Tibial nerve (tissue), 4 donors: ENCODE data around the gene OGFRL1. TPM values are rescaled to one million over a fixed set of nuclear protein-coding genes. Genes with fewer than 3 reads are reported as not detected.

Source experiments
- DNase-seq, 2 donors: peaks; one replicate each; pipeline ENCODE4 v3.0.0-alpha.2; 2019; ENCODE audit warnings: low spot score in 2 of 2
- H3K27ac ChIP-seq, 4 donors: fragments of 200-600 bp; sonication (generic) in 3 of 4; one replicate each; pipeline ENCODE4 v1.5.1; 2017 to 2019; ENCODE audit warnings: mild to moderate bottlenecking in 1 of 4
- H3K27me3 ChIP-seq, 2 donors: fragments of 200-600 bp; sonication (generic) in 1 of 2; one replicate each; pipeline versions ENCODE4 v1.5.1 to v1.6.0; 2017 to 2019
- H3K36me3 ChIP-seq, 3 donors: fragments of 200-600 bp; sonication (generic); one replicate each; pipeline ENCODE4 v1.5.1; 2018 to 2019
- H3K4me1 ChIP-seq, 4 donors: fragments of 200-600 bp; sonication (generic) in 3 of 4; one replicate each; pipeline ENCODE4 v1.5.1; 2017 to 2019
- H3K4me3 ChIP-seq, 4 donors: fragments of 200-600 bp; sonication (generic) in 3 of 4; one replicate each; pipeline ENCODE4 v1.5.1; 2017 to 2019; ENCODE audit warnings: mild to moderate bottlenecking in 1 of 4, moderate library complexity in 1 of 4
- H3K9me3 ChIP-seq, 4 donors: fragments of 200-600 bp; sonication (generic) in 3 of 4; one replicate each; pipeline ENCODE4 v1.5.1; 2017 to 2019
- EP300 ChIP-seq, 2 donors: sonication (generic); formaldehyde crosslinking; IDR thresholded peaks; one replicate each; pipeline ENCODE4 v1.6.1; 2017; ENCODE audit warnings: antibody characterized with exemption in 2 of 2, mild to moderate bottlenecking in 1 of 2
- POLR2A ChIP-seq, 2 donors: fragments of 450-650 bp; IDR thresholded peaks; one replicate each; pipeline ENCODE4 v1.6.1; 2017; ENCODE audit warnings: antibody characterized with exemption in 2 of 2, mild to moderate bottlenecking in 2 of 2, moderate library complexity in 2 of 2
- WGBS, 2 donors: methylation state at CpG; one replicate each; pipeline ENCODE4 v1.1.5; 2018; 5-methylcytosine and 5-hydroxymethylcytosine counted together
- total RNA-seq, 4 donors: library from RNA; depleted of rRNA; stranded (reverse); fragments of >200 nt; gene quantifications; one replicate each; pipeline ENCODE4 v1.1.0, GENCODE V29; 2016
- TF ChIP-seq, protein P1 (sequence below), 5 experiments: fragments of 200-600 bp in 3 of 5; fragments of 450-650 bp in 2 of 5; sonication (generic) in 3 of 5; IDR thresholded peaks; one replicate each; pipeline ENCODE4 v1.5.1; 2016 to 2019; ENCODE audit warnings: antibody characterized with exemption in 5 of 5, mild to moderate bottlenecking in 3 of 5, moderate library complexity in 2 of 5

The OGFRL1 gene
- total RNA-seq, 4 donors from 2014 or later, result 76.5 to 130 (median 92.2) TPM

- H3K4me3 ChIP-seq, result no peak overlapping the region
- H3K9me3 ChIP-seq, result no peaks in the 10 kb centered on the region
- H3K27ac ChIP-seq, result peak overlapping the region in 1 of 4 donors; percentile 45
- H3K4me1 ChIP-seq, result peaks cover 0 to 30% (median 6%) of the 10 kb centered on the region in 4 donors
- no peak for DNase-seq
- H3K27me3 ChIP-seq, result no peaks in the 10 kb centered on the region
- TF ChIP-seq POLR2A (IDR thresholded peaks at IDR 0.05), result no peak
- TF ChIP-seq, protein P1, sequence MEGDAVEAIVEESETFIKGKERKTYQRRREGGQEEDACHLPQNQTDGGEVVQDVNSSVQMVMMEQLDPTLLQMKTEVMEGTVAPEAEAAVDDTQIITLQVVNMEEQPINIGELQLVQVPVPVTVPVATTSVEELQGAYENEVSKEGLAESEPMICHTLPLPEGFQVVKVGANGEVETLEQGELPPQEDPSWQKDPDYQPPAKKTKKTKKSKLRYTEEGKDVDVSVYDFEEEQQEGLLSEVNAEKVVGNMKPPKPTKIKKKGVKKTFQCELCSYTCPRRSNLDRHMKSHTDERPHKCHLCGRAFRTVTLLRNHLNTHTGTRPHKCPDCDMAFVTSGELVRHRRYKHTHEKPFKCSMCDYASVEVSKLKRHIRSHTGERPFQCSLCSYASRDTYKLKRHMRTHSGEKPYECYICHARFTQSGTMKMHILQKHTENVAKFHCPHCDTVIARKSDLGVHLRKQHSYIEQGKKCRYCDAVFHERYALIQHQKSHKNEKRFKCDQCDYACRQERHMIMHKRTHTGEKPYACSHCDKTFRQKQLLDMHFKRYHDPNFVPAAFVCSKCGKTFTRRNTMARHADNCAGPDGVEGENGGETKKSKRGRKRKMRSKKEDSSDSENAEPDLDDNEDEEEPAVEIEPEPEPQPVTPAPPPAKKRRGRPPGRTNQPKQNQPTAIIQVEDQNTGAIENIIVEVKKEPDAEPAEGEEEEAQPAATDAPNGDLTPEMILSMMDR (IDR thresholded peaks at IDR 0.05), result no peak
- TF ChIP-seq EP300 (IDR thresholded peaks at IDR 0.05), result peak in 1 of 2 donors; percentile 7
- H3K36me3 ChIP-seq, result no peaks in the 10 kb centered on the region
These were observed 3.8 kb upstream of the OGFRL1 start for GRCh38 chr6:71284785-71285184.

GRCh38 chr6:71287038-71287437, 1.6 kb upstream of the OGFRL1 start:
- H3K27ac ChIP-seq, result peak overlapping the region in 3 of 4 donors; percentile 95 to 99 (median 95)
- no peaks in the 10 kb centered on the region for H3K27me3 ChIP-seq
- TF ChIP-seq POLR2A (IDR thresholded peaks at IDR 0.05) (no peak), EP300 (IDR thresholded peaks at IDR 0.05) (peak in 1 of 2 donors; percentile 48)
- TF ChIP-seq, protein P1 (IDR thresholded peaks at IDR 0.05), result no peak
- H3K36me3 ChIP-seq, result no peaks in the 10 kb centered on the region
- WGBS, 2 donors, result 75 to 85% methylated on average over 7 of the region's 7 CpGs
- H3K4me1 ChIP-seq, result peaks cover 0 to 52% (median 15%) of the 10 kb centered on the region in 4 donors
- DNase-seq, result peak; percentile 15 to 58
- H3K4me3 ChIP-seq, result peak overlapping the region in 1 of 4 donors; percentile 85
- H3K9me3 ChIP-seq, result no peaks in the 10 kb centered on the region

DNA sequence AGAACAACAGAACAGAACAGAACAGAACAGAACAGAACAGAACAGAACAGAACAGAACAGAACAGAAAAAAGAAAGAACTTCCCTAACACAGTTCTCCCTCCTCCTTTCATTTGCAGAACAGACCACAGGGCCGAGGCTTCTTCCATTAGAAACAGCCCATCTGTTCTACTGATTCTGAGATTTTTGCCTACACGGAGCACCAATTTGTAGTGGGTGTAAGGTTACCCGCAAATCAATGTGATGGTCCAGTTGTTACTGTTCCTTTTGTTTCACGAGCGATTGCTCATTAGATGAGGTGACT, 734 bp upstream of the OGFRL1 start:
- DNase-seq, result no peak
- Histone ChIP-seq H3K4me3 (peak overlapping the region; percentile 68 to 95 (median 80)), H3K36me3 (no peaks in the 10 kb centered on the region), H3K4me1 (peaks cover 0 to 56% (median 15%) of the 10 kb centered on the region in 4 donors), H3K27ac (peak overlapping the region; percentile 89 to 99 (median 95)), H3K27me3 (no peaks in the 10 kb centered on the region), H3K9me3 (no peaks in the 10 kb centered on the region)
- no peak for TF ChIP-seq EP300 (IDR thresholded peaks at IDR 0.05)
- TF ChIP-seq, protein P1 (IDR thresholded peaks at IDR 0.05), result no peak
- TF ChIP-seq POLR2A (IDR thresholded peaks at IDR 0.05), result no peak
- 9 to 11% methylated on average over 5 of the region's 5 CpGs for WGBS, 2 donors

- H3K4me1 ChIP-seq, result peaks cover 0 to 67% (median 15%) of the 10 kb centered on the region in 4 donors
- DNase-seq, result peak in 1 of 2 donors; percentile 15
- H3K4me3 ChIP-seq, result peak overlapping the region; percentile 50 to 85 (median 72)
- H3K36me3 ChIP-seq, result peaks cover 0 to 5% (median 0%) of the 10 kb centered on the region in 3 donors
- H3K27ac ChIP-seq, result peak overlapping the region; percentile 89 to 99 (median 95)
- WGBS, 2 donors, result 4 to 16% methylated on average over 11 to 41 of the region's 57 CpGs
- no peaks in the 10 kb centered on the region for H3K9me3 ChIP-seq
- no peaks in the 10 kb centered on the region for H3K27me3 ChIP-seq
- TF ChIP-seq POLR2A (IDR thresholded peaks at IDR 0.05), result no peak
- peak in 1 of 2 donors; percentile 4 for TF ChIP-seq EP300 (IDR thresholded peaks at IDR 0.05)
These were observed 609 bp downstream of the OGFRL1 start for GRCh38 chr6:71289039-71289801.

DNA sequence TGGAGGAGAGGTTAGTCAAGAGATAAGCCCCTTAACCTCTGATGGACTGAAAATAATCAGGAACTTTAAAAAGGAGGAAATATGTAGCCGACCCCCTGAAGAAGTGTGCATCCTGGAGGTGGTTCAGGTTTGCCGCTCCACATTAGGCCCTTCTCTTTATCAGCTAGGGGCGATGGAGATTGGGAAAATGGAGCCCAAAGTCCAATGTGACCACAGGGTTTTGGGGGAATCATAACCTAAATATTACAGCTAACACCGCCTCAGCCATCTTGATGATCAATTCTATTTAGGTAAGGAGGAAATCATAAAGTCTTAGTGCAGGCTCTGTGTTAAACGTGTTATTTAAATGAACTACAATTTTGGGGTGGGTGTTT, 1.2 kb downstream of the OGFRL1 start:
- Histone ChIP-seq H3K27ac (peak overlapping the region; percentile 89 to 99 (median 95)), H3K4me3 (peak overlapping the region; percentile 50 to 85 (median 72)), H3K27me3 (no peaks in the 10 kb centered on the region), H3K36me3 (peaks cover 0 to 6% (median 0%) of the 10 kb centered on the region in 3 donors), H3K4me1 (peaks cover 0 to 65% (median 12%) of the 10 kb centered on the region in 4 donors), H3K9me3 (no peaks in the 10 kb centered on the region)
- no peak for DNase-seq
- 85 to 93% methylated on average over 5 of the region's 5 CpGs for WGBS, 2 donors
- TF ChIP-seq POLR2A (IDR thresholded peaks at IDR 0.05), result no peak
- no peak for TF ChIP-seq EP300 (IDR thresholded peaks at IDR 0.05)
- TF ChIP-seq, protein P1 (IDR thresholded peaks at IDR 0.05), result no peak
